ENCODE results near the gene KLHL24.
"Not testable (repeated sequence)": the region's sequence is repeated elsewhere in the genome, so short reads cannot be mapped to it uniquely, and the experiment has no call there.

DNA sequence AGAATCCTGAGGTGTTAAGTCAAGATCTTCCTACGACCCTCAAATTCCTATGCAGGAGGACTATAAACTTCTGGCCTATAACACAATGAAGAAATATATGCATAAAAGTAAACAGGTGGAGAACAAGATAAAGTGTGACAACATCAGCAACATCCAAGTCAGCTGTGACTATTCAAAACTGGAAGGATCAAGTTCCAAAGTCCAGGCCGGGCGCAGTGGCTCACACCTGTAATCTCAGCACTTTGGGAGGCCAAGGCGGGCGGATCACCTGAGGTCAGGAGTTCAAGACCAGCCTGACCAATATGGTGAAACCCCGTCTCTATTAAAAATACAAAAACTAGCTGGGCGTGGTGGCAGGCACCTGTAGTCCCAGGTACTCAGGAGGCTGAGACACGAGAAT is 2.7 kb upstream of the KLHL24 start:
- TF ChIP-seq, protein P1, sequence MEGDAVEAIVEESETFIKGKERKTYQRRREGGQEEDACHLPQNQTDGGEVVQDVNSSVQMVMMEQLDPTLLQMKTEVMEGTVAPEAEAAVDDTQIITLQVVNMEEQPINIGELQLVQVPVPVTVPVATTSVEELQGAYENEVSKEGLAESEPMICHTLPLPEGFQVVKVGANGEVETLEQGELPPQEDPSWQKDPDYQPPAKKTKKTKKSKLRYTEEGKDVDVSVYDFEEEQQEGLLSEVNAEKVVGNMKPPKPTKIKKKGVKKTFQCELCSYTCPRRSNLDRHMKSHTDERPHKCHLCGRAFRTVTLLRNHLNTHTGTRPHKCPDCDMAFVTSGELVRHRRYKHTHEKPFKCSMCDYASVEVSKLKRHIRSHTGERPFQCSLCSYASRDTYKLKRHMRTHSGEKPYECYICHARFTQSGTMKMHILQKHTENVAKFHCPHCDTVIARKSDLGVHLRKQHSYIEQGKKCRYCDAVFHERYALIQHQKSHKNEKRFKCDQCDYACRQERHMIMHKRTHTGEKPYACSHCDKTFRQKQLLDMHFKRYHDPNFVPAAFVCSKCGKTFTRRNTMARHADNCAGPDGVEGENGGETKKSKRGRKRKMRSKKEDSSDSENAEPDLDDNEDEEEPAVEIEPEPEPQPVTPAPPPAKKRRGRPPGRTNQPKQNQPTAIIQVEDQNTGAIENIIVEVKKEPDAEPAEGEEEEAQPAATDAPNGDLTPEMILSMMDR (IDR thresholded peaks at IDR 0.05; ENCODE audit: low read depth, low read length): not testable (repeated sequence)
- TF ChIP-seq MYC (IDR thresholded peaks at IDR 0.05; ENCODE audit: low read depth, low read length): not testable (repeated sequence)

Data from NB4 (cell line).